MCF 10A (cell line): Measurements from ENCODE around the gene RHOT2. TPM values are rescaled to one million over a fixed set of nuclear protein-coding genes. Genes with fewer than 3 reads are reported as not detected.
"Not testable (repeated sequence)": the region's sequence is repeated elsewhere in the genome, so short reads cannot be mapped to it uniquely, and the experiment has no call there.

ENCODE experiments used
- BruUV-seq: library from RNA; stranded (reverse); fragments of 400-500 nt; replicated peaks from 2 replicates; lab custom pipeline; 2021; lab: Mats Ljungman, UMichigan
- CTCF ChIA-PET: fragments of 300-600 bp; sonication (Branson Sonifier 250); formaldehyde crosslinking; extraction: SDS; loops from one replicate; lab custom pipeline; 2021; ENCODE audit warnings: antibody characterized with exemption, inconsistent platforms; lab: Yijun Ruan, JAX
- POLR2A ChIA-PET: fragments of 300-600, 350-650 bp; sonication (Branson Sonifier 250); formaldehyde crosslinking; extraction: SDS; loops from one replicate; lab custom pipeline; 2020; ENCODE audit warnings: antibody characterized with exemption, inconsistent platforms; lab: Yijun Ruan, JAX
- DNase-seq: peaks from one replicate; pipeline ENCODE4 v3.0.0-alpha.2; 2018; ENCODE audit not compliant: unreplicated experiment
- H3K27ac Mint-ChIP-seq: one replicate; pipeline ENCODE4 v1.8.0; 2022; ENCODE audit warnings: mild to moderate bottlenecking, low read depth, mixed read lengths; ENCODE audit not compliant: unreplicated experiment
- H3K27me3 Mint-ChIP-seq: one replicate; pipeline ENCODE4 v1.8.0; 2022; ENCODE audit warnings: mixed read lengths; ENCODE audit not compliant: insufficient read depth, unreplicated experiment
- H3K36me3 Mint-ChIP-seq: one replicate; pipeline ENCODE4 v1.8.0; 2022; ENCODE audit warnings: mild to moderate bottlenecking, moderate library complexity, mixed read lengths; ENCODE audit not compliant: insufficient read depth, unreplicated experiment
- H3K4me1 Mint-ChIP-seq: one replicate; pipeline ENCODE4 v1.8.0; 2022; ENCODE audit warnings: mixed read lengths; ENCODE audit not compliant: insufficient read depth, unreplicated experiment
- H3K4me3 Mint-ChIP-seq: one replicate; pipeline ENCODE4 v1.8.0; 2022; ENCODE audit warnings: mild to moderate bottlenecking, moderate library complexity, mixed read lengths; ENCODE audit not compliant: unreplicated experiment
- H3K9me3 Mint-ChIP-seq: one replicate; pipeline ENCODE4 v1.8.0; 2022; ENCODE audit warnings: mixed read lengths; ENCODE audit not compliant: unreplicated experiment
- intact Hi-C: fragments of 100-400 bp; cut with micrococcal nuclease; formaldehyde crosslinking; loops from 2 replicates; pipeline ENCODE4 v1.14.1; 2022
- total RNA-seq: library from RNA; stranded (reverse); gene quantifications from 2 replicates; pipeline ENCODE4 v1.2.3, GENCODE V29; 2022
- TF ChIP-seq, protein P1 (sequence below): fragments of 200-600 bp; IDR thresholded peaks from one replicate; pipeline ENCODE4 v1.8.0; 2022; ENCODE audit warnings: antibody characterized with exemption, mild to moderate bottlenecking; ENCODE audit not compliant: unreplicated experiment

Gene RHOT2
- total RNA-seq, 1 experiment from 2014 or later: 118 TPM

GRCh38 chr16:712740-713250 lies 44.9 kb downstream of the RHOT2 start:
- CTCF ChIA-PET: interaction anchor here (0.6 to 3.9 kb wide), 29 partner anchors 8 to 646 kb away, joined by 3 to 34 read pairs (median 4); partner anchors contain the start of genes ANTKMT, CHTF18, CIAO3 and HAGHL
- Mint-ChIP-seq H3K4me3 (peak overlapping the region; percentile 42), H3K27ac (peak overlapping the region; percentile 72), H3K4me1 (peaks cover 20% of the 10 kb centered on the region)
- not testable (repeated sequence) for H3K36me3 Mint-ChIP-seq, H3K27me3 Mint-ChIP-seq, H3K9me3 Mint-ChIP-seq, BruUV-seq
- TF ChIP-seq, protein P1, sequence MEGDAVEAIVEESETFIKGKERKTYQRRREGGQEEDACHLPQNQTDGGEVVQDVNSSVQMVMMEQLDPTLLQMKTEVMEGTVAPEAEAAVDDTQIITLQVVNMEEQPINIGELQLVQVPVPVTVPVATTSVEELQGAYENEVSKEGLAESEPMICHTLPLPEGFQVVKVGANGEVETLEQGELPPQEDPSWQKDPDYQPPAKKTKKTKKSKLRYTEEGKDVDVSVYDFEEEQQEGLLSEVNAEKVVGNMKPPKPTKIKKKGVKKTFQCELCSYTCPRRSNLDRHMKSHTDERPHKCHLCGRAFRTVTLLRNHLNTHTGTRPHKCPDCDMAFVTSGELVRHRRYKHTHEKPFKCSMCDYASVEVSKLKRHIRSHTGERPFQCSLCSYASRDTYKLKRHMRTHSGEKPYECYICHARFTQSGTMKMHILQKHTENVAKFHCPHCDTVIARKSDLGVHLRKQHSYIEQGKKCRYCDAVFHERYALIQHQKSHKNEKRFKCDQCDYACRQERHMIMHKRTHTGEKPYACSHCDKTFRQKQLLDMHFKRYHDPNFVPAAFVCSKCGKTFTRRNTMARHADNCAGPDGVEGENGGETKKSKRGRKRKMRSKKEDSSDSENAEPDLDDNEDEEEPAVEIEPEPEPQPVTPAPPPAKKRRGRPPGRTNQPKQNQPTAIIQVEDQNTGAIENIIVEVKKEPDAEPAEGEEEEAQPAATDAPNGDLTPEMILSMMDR: peak; percentile 58
- DNase-seq: peak; percentile 96
- POLR2A ChIA-PET: interaction anchor here (0.6 to 8.8 kb wide), 20 partner anchors 9 to 125 kb away, joined by 3 to 124 read pairs (median 4); partner anchors contain the start of genes ANTKMT, CCDC78, CIAO3 and HAGHL
- intact Hi-C loops: loop anchor here (1.0 kb wide), 1 partner anchor 73 kb away; no protein-coding TSS in a partner anchor

- intact Hi-C loops: no loop called here
- BruUV-seq: no TSS peak
- Mint-ChIP-seq H3K27ac (no peak overlapping the region), H3K9me3 (no peaks in the 10 kb centered on the region), H3K27me3 (no peaks in the 10 kb centered on the region), H3K4me3 (peak overlapping the region; percentile 60), H3K36me3 (peaks cover 12% of the 10 kb centered on the region), H3K4me1 (peaks cover 18% of the 10 kb centered on the region)
- no peak for DNase-seq
- TF ChIP-seq, protein P1: no peak
- CTCF ChIA-PET: interaction anchor here (0.6 to 1.6 kb wide), 5 partner anchors 10 to 71 kb away, joined by 3 to 6 read pairs (median 4); no protein-coding TSS in a partner anchor
- POLR2A ChIA-PET: interaction anchor here (1.2 to 8.8 kb wide), 6 partner anchors 10 to 74 kb away, joined by 3 to 124 read pairs (median 9); partner anchors contain the start of genes ANTKMT, CCDC78, CHTF18 and CIAO3
These were observed 46.1 kb downstream of the RHOT2 start for GRCh38 chr16:714079-714478.

GRCh38 chr16:714558-715476 lies 46.9 kb downstream of the RHOT2 start, which contains the start of gene METRN:
Gene METRN, plus strand, starts transcription at chr16:715118. Its CDS starts 172 bp downstream, at chr16:715290.
- no peaks in the 10 kb centered on the region for H3K9me3 Mint-ChIP-seq
- POLR2A ChIA-PET: interaction anchor here (0.6 to 8.8 kb wide), 20 partner anchors 9 to 706 kb away, joined by 3 to 124 read pairs (median 4); partner anchors contain the start of genes ANTKMT, CCDC78, CHTF18 and CIAO3
- peak; percentile 83 for DNase-seq
- H3K27me3 Mint-ChIP-seq: no peaks in the 10 kb centered on the region
- TF ChIP-seq, protein P1: no peak
- H3K4me3 Mint-ChIP-seq: peak within 1 kb of the TSS; percentile 76
- H3K36me3 Mint-ChIP-seq: peaks cover 19% of the 10 kb centered on the region
- peak within 1 kb of the TSS; percentile 16 for H3K27ac Mint-ChIP-seq
- CTCF ChIA-PET: interaction anchor here (0.5 to 1.6 kb wide), 5 partner anchors 8 to 71 kb away, joined by 3 to 6 read pairs (median 4); no protein-coding TSS in a partner anchor
- H3K4me1 Mint-ChIP-seq: peaks cover 21% of the 10 kb centered on the region
- intact Hi-C loops: no loop called here
- no TSS peak for BruUV-seq
